ENCODE measurements around the gene OR10V1. TPM values are rescaled to one million over a fixed set of nuclear protein-coding genes. Genes with fewer than 3 reads are reported as not detected.

Gene OR10V1
- total and polyA plus RNA-seq, 12 donors: not detected

DNA sequence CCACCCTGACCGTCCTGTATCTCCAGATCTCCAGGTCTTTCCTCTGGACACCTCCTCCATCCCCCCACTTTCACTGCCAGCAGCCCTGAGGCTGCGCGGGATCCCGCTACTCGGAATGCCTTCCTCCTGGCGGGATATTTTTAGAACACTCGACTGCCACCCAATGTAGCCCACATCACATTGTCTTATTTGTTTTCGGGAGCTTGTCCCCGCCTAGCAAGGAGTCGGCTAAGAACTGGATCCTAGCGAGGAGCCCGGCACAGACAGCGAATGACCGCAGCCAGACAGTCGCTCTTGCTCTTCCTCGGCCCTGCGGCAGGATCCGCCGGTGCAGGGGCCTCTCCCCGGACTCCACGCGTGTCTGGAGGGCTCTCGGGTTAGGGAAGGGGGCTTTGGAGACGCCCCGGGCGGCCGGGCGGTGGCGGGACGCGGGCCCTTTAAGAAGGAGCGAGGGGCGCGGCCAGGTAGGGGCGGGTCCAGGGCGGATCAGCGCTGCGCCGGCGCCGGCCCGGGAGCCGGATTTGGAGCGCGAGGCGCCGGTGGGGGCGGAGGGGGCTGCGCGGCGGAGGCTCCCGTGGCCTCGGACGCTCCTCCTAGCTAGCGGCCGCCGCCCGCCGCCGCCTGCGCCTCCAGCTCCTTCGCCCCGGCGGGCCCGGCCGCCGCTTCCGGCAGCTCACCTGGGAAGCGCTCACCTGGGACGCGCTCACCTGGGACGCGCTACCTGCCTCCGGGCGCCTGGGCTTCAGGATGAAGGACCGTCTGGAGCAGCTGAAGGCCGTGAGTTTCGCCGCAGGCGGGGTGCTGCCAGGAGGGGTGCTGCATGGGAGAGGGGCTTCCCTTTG, 41.4 kb upstream of the OR10V1 start, which contains the start of gene STX3:
Gene STX3, plus strand, starts transcription at position 518 of the 842 bp plus-strand sequence. Its CDS starts 230 bp downstream, at position 748.
- H3K36me3 ChIP-seq (replicated peaks in 1 of 2): no peaks in the 10 kb centered on the region
- peak within 1 kb of the TSS; percentile 89 to 97 (median 91) for H3K4me3 ChIP-seq
- TF ChIP-seq POLR2A (IDR thresholded peaks at IDR 0.05): peak; percentile 63 to 76
- TF ChIP-seq, protein P1, sequence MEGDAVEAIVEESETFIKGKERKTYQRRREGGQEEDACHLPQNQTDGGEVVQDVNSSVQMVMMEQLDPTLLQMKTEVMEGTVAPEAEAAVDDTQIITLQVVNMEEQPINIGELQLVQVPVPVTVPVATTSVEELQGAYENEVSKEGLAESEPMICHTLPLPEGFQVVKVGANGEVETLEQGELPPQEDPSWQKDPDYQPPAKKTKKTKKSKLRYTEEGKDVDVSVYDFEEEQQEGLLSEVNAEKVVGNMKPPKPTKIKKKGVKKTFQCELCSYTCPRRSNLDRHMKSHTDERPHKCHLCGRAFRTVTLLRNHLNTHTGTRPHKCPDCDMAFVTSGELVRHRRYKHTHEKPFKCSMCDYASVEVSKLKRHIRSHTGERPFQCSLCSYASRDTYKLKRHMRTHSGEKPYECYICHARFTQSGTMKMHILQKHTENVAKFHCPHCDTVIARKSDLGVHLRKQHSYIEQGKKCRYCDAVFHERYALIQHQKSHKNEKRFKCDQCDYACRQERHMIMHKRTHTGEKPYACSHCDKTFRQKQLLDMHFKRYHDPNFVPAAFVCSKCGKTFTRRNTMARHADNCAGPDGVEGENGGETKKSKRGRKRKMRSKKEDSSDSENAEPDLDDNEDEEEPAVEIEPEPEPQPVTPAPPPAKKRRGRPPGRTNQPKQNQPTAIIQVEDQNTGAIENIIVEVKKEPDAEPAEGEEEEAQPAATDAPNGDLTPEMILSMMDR (IDR thresholded peaks at IDR 0.05): no peak
- H3K9me3 ChIP-seq (replicated peaks in 1 of 3): no peaks in the 10 kb centered on the region
- DNase-seq: peak; percentile 70 to 82 (median 80)
- 0 to 1% (median 0%) methylated on average over 7 to 80 of the region's 80 CpGs for WGBS, 4 donors
- no peaks in the 10 kb centered on the region for H3K27me3 ChIP-seq
- intact Hi-C loops (cut with DNase I): loop anchor here in 1 of 2 donors (2.0 kb wide), 1 partner anchor 50 kb away; no protein-coding TSS in a partner anchor
- H3K27ac ChIP-seq: peak within 1 kb of the TSS; percentile 86 to 98 (median 95)
- H3K4me1 ChIP-seq (replicated peaks in 1 of 2): peaks cover 12 to 17% of the 10 kb centered on the region in 2 donors

DNA sequence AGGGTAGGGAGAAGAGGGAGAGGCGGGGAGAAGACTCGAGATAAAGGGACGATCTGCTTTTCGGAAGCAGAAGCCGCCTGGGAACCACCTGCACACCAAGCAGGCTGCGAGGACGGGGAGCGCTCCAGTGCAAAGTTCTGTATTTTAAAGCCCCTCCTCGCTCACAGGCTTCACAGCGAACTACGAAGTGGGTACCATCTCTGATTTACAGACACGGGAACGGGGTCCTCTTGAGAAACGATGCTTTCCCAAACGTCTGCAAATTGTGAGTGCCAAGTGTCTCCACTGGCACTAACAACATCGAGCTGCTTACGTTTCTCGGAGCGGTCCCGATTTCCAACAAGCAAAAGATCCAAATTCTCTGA, 40.8 kb upstream of the OR10V1 start:
- Histone ChIP-seq H3K27ac (peak overlapping the region in 3 of 5 donors; percentile 95 to 98 (median 97)), H3K4me3 (peak overlapping the region in 3 of 4 donors; percentile 89 to 97 (median 92)), H3K9me3 (replicated peaks in 1 of 3) (no peaks in the 10 kb centered on the region), H3K36me3 (replicated peaks in 1 of 2) (no peaks in the 10 kb centered on the region), H3K4me1 (replicated peaks in 1 of 2) (peaks cover 12 to 17% of the 10 kb centered on the region in 2 donors), H3K27me3 (no peaks in the 10 kb centered on the region)
- intact Hi-C loops (cut with DNase I): loop anchor here in 1 of 2 donors (2.0 kb wide), 1 partner anchor 50 kb away; no protein-coding TSS in a partner anchor
- no peak for TF ChIP-seq POLR2A (IDR thresholded peaks at IDR 0.05)
- TF ChIP-seq, protein P1 (IDR thresholded peaks at IDR 0.05): no peak
- DNase-seq: peak in 5 of 7 donors; percentile 17 to 42 (median 26)
- 0 to 1% (median 0%) methylated on average over 19 to 20 of the region's 20 CpGs for WGBS, 4 donors

DNA sequence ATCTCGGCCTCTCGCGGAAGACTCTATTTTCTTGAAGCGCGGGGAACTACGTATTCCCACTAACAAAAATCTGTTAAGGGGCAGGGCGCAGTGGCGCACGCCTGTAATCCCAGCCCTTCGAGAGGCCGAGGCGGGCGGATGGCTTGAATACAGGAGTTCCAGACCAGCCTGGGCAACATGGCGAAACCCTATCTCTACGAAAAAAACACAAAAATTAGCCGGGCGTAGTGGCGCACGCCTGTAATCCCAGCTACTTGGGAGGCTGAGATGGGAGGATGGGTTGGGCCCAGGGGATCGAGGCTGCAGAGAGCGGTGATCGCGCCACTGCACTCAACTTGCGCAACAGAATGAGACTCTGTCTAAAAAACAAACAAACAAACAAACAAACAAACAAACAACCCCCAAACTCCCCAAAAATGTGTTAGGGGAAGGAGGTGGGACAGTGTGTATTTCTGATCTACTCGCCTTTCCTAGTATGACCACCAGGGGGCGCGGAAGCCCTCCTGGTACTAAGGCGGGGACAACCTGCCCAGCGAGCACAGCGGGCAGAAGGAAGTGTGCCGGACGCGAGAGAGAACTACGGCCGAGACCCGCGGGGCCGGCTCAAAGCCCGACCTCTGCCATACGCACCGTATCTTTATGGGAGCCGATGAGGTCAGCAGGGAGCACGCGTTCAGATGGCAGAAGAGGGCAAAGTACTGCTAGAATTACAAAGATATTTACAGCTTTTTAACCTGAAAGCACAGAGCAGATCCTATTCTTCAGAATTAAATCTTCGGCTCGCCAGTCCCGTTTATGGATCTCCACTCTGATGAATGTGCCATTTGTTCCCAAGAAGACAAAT, 40.2 kb upstream of the OR10V1 start:
- WGBS, 4 donors: 27 to 31% (median 29%) methylated on average over 45 to 47 of the region's 47 CpGs
- Histone ChIP-seq H3K27ac (peak overlapping the region in 3 of 5 donors; percentile 95 to 98 (median 97)), H3K4me1 (replicated peaks in 1 of 2) (peaks cover 12 to 17% of the 10 kb centered on the region in 2 donors), H3K4me3 (peak overlapping the region in 3 of 4 donors; percentile 89 to 97 (median 92)), H3K36me3 (replicated peaks in 1 of 2) (no peaks in the 10 kb centered on the region), H3K27me3 (no peaks in the 10 kb centered on the region), H3K9me3 (replicated peaks in 1 of 3) (no peaks in the 10 kb centered on the region)
- DNase-seq: peak; percentile 82 to 93 (median 89)
- intact Hi-C loops (cut with DNase I): loop anchor here (2.0 kb wide), 2 partner anchors 49 to 51 kb away; no protein-coding TSS in a partner anchor
- TF ChIP-seq, protein P1 (IDR thresholded peaks at IDR 0.05): peak; percentile 89 to 97 (median 95)
- no peak for TF ChIP-seq POLR2A (IDR thresholded peaks at IDR 0.05)

DNA sequence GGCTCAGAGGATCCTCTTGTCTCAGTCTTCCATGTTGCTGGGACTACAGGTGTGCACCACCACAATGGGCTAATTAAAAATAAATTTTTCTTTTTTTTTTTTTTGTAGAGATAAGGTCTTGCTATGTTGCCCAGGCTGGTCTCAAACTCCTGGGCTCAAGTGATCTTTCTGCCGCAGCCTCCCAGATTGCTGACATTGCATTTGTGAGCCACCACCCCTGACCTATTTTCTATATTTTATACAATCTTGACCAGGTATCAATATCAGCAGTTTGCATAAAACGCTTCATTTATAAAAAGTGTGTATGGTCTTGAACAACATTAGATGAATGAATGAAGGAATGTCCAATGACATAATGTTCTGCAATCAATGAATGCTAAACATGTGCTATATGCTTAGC, 32.5 kb upstream of the OR10V1 start:
- DNase-seq: no peak
- 75 to 88% (median 83%) methylated on average over 2 of the region's 2 CpGs for WGBS, 4 donors
- Histone ChIP-seq H3K4me3 (no peak overlapping the region), H3K27ac (no peak overlapping the region), H3K27me3 (no peaks in the 10 kb centered on the region), H3K4me1 (replicated peaks in 1 of 2) (no peaks in the 10 kb centered on the region), H3K9me3 (replicated peaks in 1 of 3) (no peaks in the 10 kb centered on the region), H3K36me3 (replicated peaks in 1 of 2) (no peaks in the 10 kb centered on the region)
- intact Hi-C loops (cut with DNase I): no loop called here
- TF ChIP-seq, protein P1 (IDR thresholded peaks at IDR 0.05): no peak
- no peak for TF ChIP-seq POLR2A (IDR thresholded peaks at IDR 0.05)
